HG02938 (cell line): ENCODE measurements around the gene FAM151A.

Experiments used
- ATAC-seq: cut with Tn5 transposase; IDR thresholded peaks from one replicate; pipeline ENCODE4 v1.9.1; 2021; ENCODE audit warnings: mild to moderate bottlenecking, moderate library complexity; ENCODE audit not compliant: unreplicated experiment

The FAM151A gene

DNA sequence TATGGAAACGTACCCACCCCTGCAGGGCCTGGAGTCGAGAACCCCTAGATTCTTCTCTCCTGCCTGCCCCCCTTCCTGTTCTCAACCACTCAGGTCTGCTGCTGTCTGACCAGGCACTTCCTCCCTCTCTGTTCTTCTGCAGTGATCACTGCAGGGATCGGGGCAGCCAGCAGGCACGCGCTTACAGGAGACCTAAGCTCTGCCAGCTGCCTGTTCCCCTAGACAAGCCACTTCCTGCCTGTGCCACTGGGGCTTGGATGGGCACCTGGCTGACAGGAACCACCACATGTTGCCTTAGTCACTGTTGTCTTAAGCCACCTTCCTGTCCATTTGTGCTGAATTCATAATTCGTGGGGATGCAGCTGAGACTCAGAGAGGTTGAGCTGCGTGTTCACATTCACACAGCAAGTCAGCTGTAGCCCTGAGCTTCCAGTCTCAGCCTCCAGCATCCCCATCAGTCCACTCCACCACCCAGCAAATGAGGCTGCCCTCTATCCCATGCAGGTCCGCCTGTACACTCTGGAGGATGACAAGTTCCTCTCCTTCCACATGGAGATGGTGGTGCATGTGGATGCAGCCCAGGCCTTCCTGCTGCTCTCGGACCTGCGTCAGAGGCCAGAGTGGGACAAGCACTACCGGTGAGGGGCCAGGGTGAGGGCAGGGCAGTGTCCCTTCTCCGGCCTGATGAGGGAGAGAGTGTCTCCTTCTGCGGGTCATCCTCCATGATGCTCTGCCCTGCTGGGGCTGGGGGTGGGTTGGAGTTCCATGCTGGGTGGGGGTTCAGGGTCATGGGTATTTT, 18.6 kb downstream of the FAM151A start:
- ATAC-seq: no peak

DNA sequence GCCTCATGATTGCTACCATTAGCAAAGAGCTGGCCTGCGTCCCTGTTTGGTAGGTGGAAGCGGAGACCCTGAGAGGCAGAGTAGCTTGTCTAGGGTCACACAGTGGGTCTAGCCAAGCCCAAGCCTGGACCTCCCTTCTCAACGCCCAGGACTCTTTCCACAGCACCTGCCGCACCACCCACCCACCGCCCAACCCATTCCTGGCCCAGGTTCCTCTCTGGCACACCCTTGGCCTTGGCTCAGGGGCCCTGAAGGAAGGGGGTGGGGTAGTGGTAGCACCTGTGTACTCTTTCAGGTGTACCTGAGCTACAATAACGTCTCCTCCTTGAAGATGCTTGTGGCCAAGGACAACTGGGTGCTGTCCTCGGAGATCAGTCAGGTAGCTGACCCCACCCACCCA, 19.3 kb downstream of the FAM151A start:
- ATAC-seq: no peak

DNA sequence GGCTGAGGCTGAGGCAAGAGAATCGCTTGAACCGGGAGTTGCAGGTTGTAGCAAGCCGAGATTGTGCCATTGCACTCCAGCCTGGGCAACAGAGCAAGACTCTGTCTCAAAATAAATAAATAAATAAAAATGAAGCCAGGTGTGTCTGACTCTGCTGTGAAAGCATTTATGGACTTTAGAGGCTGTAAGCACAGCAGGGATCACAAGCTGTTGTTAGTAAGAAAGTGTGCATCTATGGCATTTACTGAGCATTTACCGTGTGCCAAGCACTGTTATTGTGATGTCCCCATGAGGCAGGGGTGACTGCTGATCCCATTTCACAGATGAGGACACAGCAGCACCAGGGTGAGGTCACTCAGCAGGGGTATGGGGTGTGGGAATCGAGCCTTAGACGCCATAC, 20.1 kb downstream of the FAM151A start:
- ATAC-seq: no peak

DNA sequence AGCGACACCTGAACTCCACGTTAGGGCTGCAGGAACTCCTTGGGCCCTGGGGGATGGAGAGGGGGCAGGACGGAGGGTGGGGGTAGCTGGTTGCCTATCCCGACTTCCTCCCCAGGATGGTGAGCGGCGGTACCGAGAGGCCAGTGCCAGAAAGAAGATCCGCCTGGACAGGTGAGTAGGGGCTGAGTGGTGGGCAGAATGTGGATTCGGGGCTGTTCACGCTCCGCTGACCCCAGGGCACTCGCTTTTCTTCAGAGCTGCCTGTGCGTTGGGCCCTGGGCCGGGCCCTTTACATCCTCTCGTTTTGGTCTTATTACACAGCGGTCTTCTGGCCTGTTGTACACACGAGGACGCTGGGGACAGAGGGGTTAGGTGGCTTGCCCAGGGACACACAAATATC, 20.8 kb downstream of the FAM151A start:
- no peak for ATAC-seq

DNA sequence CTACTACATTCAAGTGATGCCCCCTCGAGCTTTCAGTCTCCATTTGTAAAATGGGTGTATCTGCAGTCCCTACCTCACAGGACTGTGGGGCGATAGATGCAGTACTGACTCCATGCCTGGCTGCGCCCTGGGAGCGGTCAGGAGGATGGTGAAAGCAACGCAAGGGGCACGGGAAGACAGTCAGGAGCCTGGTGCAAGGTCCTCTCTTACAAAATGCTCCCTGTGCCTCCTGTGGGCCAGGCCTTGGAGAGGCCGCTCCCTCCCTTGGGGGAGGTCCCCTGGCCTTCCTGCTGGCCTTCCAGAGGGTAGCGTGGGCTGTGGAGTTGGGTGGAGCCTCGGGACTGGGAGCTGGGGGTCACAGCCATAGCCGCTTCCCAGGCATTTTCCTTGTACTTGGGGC, 21.6 kb downstream of the FAM151A start:
- no peak for ATAC-seq

DNA sequence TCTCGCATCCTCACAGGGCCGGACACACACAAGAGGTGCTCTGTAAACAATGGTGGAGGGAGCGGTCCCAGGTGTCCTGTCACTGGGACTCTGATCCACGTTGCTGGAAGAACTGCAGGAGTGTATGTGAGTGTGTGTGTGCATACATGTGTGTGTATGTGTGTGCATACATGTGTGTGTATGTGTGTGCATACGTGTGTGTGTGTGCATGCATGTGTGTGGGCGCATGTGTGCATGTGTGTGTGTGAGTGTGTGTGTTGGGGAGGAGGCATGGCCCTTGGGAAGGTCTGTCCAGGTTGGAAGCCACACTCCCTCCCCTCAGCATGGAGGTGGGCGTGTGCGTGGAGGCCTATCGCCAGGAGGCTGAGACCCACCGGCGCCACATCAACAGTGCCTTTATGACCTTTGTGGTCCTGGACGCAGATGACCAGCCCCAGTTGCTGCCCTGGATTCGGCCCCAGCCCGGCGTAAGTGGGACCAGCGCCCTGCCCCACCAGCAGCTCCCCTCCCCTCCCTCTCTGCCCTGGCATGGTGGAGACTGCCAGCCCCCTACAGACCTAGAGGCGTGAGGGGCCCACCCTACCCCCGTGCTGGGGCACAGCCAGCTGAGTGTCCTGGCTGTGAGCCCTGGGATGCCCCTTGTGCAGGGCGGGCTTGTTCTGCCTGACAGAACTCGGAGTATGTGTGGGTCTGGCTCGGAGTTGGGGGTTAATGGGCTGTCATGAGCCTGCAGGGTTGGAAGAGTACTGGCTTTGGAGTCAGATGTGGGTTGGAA, 22.2 kb downstream of the FAM151A start:
- ATAC-seq: no peak

DNA sequence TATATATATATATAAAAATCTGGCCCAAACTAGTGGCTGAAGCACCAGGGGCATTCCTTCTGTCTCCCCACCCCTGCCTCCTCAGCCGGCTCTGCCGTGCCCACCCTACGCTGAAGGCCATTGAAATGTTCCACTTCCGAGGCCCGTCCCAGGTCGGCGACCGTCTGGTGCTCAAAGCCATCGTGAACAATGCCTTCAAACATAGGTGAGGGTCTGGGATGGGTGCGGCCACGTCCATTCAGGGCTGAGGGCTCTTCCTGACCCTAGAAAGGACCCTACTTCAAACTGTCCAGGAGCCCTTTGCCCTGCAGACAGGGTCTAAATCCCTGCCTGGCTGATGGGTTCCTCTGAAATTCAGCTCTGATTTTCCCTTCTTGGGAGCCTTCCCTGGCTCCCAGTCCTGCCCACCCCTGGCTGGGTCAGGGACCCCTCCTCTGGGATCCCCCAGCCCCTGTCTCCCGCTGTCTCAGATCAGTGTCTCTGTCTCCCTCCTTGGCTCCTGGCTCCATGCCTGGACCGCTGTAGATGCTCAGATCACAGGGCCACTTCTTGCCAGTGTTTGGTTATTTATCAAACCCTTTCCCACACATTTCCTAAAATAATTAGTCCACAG, 24.0 kb downstream of the FAM151A start:
- ATAC-seq: no peak

DNA sequence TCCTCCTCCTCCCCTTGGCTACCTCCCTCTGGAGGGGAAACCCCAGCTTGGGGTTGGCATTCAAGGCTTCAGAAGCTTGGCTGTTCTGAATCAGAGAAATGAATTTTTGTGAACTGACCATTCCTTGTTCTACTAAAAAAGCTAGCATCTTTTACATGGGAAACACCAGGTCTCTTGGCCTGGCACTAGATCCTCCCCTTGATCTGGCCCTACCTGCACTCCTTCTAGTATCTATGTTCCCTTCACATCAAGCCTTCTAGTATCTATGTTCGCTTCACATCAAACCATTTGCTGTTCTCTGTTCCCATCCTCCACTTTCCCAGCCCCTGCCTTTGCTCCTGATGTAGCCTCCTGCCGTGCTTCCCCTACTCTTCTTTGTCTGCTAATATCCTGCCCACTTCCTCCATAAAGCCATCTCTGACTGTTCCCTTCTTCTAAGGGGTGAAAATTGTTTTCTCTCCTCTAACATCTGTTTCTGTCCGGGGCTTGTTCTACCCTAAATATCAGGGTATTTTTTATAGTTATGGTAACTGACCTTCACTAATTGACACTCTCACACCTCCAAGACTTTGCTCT, 25.8 kb downstream of the FAM151A start:
- ATAC-seq: no peak

DNA sequence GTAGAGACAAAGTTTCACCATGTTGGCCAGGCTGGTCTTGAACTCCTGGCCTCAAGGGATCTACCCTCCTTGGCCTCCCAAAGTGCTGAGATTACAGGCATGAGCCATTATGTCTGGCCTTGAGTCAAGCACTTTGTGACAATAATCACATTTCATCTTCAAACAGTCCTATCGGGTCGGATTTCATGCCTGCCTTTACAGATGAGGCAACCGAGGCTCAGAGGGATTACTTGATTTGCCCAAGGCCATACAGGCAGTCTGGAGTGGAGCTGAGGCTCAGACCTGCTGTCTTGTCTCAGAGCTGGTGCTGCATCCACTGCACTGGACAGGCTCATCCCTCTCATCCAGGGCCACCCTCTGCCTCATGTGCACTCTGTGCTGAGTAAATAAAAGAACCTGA, 26.6 kb downstream of the FAM151A start:
- ATAC-seq: no peak

DNA sequence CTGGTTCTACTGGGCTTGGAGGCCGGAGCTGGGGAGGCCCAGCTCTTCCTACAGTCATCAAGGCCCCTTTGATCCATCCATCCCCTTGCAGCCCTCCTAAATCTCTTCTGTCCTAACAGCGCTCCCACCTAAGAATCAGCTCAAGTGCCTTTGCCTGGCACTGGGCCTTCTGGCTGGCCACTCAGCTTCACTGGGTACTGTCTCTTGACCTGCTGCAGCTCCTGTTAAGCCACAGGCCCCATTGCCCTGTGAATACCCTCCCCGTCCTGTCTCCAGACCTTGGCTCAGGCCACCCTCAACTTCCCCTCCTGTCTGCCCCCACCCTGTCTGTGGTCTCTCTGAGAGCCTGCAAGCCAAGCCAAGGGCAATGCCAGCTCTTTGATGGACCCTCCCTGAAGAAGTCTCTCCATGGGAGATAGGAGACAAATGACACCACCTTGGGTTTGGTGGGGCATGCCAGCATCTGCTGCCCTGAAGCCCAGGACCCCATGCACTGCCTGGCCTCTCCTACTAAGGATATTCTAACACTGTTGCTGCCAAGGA, 27.3 kb downstream of the FAM151A start:
- ATAC-seq: no peak

DNA sequence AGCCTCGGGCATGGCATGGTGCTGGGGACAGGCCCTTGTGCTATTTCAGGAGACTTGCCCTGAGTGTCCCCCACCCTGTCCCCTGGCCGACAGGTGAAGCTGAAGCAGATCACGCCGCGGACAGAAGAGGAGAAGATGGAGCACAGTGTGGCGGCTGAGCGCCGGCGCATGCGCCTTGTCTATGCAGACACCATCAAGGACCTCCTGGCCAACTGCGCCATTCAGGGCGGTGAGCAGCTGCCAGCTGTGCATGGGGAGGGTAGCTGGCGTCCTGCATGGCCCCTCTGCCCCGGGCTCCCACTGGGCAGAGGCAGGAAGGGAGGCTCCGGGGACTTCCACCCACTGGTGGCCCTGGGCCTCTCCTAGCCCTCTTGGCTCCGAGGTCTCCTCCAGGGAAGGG, 28.9 kb downstream of the FAM151A start:
- no peak for ATAC-seq

DNA sequence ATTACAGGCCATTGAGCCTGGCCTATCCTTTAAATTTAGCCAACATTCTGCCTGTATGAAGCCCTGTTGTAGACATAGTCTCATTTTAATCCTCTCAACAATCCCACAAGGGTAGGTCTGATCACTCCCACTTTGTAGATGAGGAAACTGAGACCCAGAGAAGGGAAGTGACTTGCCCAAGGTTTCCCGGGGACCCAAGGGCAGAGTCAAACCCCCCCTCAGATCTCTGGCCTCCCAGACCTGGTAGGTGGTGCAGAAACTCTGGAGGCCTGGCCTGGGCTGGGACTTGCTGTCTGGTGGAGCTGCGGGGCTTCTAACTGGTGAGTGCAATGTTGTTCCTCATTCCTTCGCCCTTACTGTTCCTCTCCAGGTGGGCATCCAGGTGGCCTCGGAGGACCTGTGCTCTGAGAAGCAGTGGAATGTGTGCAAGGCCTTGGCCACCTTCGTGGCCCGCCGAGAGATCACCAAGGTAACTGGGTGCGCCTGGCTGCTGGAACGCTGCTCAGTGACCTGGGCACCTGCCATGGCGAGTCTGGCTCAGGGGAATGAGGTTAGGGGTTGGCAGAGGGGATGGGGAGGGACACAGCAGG, 29.7 kb downstream of the FAM151A start:
- no peak for ATAC-seq

DNA sequence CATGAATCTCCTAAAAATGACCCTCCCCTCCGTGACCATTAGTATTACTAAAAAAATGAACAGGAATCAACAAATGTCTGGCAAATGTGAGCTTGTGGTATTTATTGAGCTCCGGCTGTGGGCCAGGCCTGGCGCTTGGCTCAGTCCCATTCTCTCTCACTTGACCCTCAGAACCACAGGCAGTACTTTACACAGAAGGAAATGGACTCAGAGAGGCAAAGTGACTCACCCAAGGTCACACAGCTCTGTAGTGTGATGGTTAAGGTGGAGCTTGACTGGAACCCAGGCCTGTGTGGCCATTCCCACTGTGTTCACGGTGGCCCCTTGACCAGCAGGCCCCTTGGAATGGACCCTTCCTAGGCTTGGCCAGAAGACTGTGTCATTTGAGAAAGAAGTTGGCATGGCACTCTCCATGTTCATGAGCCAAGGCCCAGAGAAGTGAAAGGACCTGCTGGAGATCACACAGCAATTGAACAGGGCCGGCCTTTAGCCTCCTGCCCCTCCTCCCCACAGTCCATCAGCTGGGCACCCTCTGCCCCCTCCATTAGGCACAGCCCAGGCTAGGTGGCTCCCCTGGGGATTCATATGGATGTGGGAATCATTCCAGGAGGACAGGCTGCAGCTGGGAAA, 32.1 kb downstream of the FAM151A start:
- ATAC-seq: no peak

DNA sequence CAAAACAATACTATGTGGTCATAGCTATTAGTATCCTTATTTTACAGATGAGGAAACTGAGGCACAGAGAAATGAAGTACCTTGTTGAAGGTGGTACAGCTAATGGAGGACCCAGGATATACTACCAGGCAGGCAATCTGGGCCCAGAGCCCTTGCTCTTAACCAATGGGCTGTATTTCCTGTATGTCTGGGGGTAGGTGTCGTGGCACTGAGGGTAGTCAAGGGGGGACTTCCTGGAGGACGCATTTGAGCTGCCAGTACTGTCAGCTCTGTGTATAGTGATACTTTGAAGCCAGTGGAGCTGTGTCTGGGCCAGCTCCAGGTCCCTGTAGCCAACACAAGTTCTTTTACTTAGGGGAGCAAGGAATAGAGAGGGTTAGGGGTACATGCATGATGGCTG, 34.9 kb downstream of the FAM151A start:
- ATAC-seq: no peak

DNA sequence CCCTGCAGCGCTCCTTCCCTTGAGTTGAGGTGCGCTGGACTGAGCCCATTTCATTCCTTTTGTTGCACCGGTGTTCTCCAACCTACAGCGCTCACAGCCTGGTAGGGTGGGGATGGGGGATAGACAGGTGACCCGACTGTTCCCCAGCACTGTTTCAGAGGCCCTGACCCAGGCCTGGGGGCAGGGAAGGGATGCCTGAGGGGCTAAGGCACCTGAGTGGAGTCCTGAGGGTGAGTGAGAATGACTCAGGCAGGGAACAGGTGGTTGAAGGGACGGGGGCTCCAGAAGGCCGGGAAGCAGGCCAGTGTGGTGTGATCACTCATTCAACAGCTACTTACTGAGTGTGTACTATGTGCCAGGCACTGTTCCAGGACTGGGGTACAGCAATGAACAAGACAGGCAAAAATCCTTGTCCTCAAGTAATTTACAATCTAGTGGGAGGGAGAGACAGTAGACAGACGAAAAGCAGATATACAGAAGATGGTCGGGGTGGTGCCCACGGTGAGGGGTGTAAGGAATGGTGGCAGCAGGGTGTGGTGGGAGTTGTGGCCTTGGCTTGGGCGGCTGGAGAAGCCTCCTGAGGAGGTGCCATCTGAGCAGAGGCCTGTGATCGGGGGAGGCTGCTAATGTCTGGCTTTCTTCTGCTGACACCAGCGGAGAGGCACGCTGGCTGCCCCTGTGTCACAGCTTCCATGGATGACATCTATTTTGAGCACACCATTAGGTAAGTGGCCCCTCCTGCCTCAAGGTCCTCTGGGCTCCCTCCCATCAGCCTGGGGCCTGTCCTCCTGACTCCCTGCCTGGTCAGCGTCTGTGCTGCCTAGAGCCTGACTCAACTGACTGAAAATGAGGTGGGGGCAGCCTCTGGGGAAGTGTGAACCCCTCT, 37.9 kb downstream of the FAM151A start:
- no peak for ATAC-seq

DNA sequence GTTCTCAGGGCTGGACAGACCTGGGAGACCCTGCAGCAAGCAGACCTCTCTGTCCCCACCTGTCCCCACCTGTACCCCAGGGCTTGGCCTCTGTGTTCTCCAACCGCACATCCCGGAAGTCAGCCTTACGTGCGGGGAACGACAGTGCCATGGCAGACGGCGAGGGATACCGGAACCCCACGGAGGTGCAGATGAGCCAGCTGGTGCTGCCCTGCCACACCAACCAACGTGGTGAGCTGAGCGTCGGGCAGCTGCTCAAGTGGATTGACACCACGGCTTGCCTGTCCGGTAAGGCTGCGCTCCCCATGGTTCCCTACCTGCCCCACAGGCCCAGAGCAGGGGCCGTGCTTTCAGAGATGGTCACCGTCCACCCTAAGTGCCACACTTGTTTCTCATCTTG, 38.8 kb downstream of the FAM151A start:
- no peak for ATAC-seq

DNA sequence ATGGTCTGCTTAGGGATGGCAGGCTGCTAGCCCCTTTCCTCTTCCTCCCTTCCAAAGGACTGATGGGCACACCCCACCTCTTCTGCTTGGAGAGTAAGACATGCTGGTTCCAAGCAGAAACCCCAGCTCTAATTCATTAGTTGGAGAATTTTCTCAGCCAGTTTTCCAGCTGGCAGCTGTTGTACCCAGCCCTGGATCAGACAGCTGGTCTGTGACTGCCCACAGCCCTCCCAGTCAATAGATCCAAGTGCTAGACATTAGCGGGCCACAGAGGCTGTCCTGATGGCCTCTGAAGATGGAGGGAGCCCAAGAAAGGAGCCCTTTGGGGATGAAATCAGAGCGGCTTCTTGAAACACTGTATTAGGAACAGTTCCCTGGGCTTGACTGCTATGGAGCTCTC, 39.5 kb downstream of the FAM151A start:
- no peak for ATAC-seq

DNA sequence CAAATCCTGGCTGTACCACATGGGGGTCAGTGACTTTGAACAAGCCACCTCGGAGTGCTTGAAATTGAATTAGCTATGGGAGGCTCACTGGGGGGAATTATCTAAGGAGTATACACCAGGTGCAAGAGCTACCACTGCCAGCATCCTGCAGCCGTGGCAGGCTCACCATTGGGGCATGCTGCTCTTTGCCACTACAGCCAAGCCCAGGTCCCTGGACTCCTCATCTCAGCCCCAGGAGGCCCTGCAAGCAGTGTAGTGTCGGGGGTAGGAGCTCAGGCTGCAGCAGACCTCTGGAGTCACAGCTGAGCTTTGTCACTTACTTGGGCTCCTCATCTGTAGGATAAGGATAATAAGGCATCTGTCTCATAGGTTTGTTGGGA, 40.0 kb downstream of the FAM151A start:
- ATAC-seq: no peak

DNA sequence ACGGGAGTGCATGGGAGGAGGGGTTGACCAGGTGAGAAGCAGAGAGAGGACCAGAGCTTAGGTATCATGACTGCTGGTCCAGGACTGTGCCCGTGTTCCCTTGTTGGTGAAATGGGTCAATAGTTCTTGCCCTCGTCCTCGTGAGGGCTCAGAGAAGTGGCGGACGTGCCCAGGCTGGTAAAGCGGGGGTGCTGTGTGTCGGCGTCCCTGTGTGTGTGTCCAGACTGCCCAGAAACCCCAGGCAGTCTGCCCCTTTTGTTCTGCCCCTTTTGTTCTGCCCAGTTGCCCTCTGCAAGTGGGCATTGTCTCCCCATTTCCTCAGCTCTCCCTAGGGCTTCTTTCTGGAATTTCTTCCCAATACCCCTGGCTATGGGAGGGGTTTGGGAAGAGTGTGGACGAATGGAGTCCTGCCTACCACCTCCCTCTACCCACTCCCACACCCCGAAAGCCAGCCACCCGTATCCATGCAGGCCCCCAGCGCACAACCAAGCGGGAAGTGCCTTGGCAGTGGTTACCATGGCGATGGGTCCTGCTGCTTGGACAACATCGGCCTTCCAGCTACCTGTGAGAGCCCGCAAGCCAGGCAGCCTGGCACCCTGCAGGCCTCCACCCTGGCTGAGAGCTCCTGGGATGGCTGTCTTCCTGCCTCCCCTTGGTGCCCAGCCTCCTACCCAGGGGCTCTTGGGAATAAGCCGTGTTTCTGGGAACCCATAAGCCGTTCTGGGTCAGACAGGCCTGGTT, 40.6 kb downstream of the FAM151A start:
- ATAC-seq: no peak
